ENCODE results near the gene VAV2.

The VAV2 gene

GRCh38 chr9:134028076-134028475 lies 36.0 kb upstream of the VAV2 start:
- no peak for DNase-seq (ENCODE audit: low read depth in 3 of 3)

- DNase-seq (ENCODE audit: low read depth in 3 of 3) = no peak
Observed at GRCh38 chr9:134027561-134027960, 35.4 kb upstream of the VAV2 start.

DNA sequence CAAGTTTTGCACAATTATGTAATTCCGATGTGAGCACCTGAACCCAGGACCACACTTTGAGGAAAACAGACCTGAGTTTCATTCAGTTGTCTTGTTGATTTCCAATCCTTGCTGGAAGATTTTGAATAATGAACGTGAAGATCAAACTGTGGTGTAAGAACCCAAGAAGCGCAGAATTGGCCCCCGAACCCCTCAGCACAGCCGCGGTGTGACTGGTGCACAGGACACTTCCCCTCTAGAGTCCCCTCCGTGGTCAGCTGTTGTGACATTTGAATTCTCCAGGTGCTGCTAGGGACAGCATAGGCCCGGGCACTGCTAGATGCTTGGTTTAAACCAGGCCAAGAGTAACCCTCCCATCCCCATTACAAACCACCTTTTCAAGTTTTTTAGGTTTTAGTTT lies 34.9 kb upstream of the VAV2 start:
- no peak for DNase-seq (ENCODE audit: low read depth in 3 of 3)

- no peak for DNase-seq (ENCODE audit: low read depth in 3 of 3)
Observed at GRCh38 chr9:134026581-134026980, 34.5 kb upstream of the VAV2 start.

DNA sequence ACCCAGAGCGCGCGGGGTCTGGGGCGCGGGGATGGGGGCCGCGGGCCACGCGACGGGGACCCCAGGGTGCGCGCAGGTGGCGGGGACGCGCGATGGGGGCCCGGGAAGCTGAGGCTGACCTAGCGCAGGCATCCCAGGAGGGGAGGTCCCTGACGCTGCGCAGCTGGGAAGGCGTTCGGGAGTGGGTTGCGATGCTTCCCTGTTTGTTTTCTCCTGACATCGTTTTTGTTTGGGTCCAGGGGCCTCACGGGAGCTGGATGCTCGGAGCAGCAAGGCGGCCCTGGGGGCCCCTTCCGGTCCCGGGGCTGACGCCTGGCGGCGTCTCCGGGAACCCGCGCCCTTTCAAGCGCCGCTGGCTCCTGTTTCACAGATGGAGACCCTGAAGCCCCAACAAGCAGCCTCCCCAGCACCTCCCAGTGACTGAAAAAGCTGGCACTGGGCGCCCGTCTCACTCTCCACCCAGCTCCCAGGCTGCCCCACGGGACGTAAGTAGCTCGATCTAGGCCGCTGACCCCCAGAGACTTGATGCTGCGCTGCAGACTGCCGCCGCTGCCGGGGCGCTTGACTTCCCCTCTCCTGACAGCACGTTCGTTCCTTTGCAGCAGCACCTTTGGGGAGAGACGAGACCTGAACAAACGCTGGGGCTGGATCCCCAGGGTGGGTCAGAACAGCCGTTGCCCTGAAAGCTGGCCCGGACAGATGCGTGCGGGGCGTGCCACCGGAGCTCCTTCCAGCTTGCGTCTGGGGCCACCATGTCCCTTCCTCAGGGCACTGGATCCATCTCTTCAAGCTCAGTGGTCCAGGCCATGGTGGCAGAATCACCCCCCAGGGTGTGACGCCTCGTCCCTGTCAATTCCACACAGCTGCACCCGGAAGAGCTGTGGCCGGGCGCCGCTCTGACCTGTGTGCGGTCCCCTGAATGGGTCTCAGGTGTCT lies 33.8 kb upstream of the VAV2 start:
- DNase-seq (ENCODE audit: low read depth in 3 of 3) = peak; percentile 14 to 54 (median 15)

- peak; percentile 79 to 89 (median 80) for DNase-seq (ENCODE audit: low read depth in 3 of 3)
Observed at GRCh38 chr9:134024828-134025605, 32.9 kb upstream of the VAV2 start, which contains the start of gene BRD3OS. Gene BRD3OS, plus strand, starts transcription at chr9:134025481. Its CDS starts 1,267 bp downstream, at chr9:134026748.

DNA sequence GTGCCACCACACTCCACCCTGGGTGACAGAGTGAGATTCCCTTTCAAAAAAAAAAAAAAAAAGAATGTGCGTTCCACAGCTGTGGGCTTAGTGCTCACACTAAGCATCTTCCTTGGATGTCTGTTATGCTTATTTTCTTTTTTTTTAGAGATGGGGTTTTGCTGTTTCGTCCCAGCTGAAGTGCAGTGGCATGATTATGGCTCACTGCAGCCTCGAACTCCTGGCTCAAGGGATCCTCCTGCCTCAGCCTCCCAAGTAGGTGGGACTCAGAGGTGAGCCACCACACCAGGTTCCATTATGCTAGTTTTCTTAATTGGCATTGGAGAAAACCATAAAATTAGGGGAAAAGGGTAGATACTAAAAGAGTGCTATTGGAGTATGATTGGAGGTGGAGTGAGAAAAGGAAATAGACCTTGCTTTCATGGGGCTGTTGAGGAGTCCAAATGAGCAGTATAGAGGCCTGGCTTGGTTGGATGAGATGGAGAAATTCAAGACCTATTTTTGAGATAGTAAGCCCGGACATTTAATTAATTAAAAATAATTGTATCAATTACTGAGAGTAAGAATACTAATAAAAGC lies 32.2 kb upstream of the VAV2 start:
- DNase-seq (ENCODE audit: low read depth in 3 of 3) = no peak

GRCh38 chr9:134014946-134015345 lies 22.8 kb upstream of the VAV2 start:
- DNase-seq (ENCODE audit: low read depth in 3 of 3) = no peak

GRCh38 chr9:134011401-134011800 lies 19.3 kb upstream of the VAV2 start:
- no peak for DNase-seq (ENCODE audit: low read depth in 3 of 3)

DNA sequence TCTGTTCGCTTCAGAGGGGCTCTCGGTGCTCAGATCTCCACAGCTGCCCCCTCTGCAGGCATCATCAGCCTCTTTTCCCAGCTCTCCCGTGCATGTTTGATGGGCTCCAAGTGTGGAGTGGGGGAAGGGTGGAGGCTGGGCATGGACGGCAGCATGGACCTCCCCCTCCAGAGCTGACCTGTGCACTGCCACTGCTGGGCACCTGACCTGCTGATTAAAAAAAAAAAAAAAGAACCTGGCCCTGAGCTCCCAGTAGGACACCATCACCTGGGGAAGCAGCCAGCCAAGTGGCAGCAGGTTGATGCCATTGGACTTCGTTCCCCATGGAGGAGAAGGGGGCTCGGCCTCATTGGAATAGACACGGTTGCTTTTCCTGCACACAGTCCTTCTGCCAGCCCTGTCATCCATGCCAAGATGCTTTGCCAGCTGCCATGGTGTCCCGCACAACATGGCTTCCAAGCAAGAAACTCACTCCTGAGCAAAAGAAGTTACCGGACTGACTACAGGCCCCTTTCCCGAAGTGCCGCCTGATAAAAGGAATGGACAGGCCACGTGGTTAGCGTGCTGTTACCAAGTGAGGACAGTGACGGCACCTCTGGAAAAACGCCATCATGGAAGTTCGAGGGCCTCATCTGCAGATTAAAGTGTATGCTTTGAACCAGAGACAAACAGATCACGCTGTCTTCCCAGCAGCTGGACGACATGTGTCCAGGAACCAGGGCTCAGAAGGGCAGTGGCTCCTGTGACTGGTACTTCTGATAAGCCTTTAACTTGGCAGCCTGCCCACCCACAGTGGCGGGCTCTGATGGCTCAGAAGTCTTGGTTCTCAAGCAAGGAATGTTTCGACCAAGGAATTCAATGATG lies 18.4 kb upstream of the VAV2 start:
- no peak for DNase-seq (ENCODE audit: low read depth in 3 of 3)

GRCh38 chr9:134007571-134007970 lies 15.4 kb upstream of the VAV2 start:
- DNase-seq (ENCODE audit: low read depth in 3 of 3) = no peak

DNA sequence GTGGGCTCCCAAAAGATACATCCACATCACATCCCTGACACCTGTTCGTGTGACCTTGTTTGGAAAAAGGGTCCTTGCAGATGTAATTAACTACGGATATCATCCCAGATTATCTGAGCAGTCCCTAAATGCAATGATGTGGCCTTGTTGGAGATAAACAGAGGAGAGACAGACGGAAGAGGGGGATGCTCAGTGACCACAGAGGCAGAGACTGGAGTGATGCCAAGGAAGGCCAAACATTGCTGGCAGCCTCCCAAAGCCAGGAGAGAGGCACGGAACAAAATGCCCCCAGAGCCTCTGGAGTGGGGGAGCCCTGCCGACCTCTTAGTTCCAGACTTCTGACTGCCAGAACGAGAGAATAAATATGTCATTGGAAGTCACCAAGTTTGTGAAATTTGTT lies 15.0 kb upstream of the VAV2 start:
- DNase-seq (ENCODE audit: low read depth in 3 of 3) = no peak

- DNase-seq (ENCODE audit: low read depth in 3 of 3) = no peak
Observed at GRCh38 chr9:134005381-134005780, 13.3 kb upstream of the VAV2 start.

DNA sequence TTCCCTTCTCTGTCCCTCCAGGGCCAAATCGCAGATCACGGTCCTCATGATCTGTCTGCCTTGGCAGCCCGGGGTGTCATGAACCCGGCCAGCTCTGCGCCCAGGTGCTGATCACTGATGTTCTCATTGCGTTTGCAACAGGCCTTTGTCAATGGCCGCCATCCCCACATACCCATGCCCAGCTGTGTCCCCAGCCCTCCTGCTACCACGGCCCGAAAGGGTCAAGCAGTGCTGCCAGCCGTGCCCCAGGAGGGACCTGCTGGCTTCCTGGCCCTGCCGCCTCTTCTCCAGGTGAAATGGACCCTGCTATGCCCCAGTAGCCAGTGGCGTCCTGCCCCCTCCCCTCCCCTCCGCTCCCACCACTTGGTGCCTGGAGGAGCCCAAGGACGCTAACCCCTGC lies 12.8 kb upstream of the VAV2 start:
- DNase-seq (ENCODE audit: low read depth in 3 of 3) = no peak

GRCh38 chr9:134004131-134004873 lies 12.2 kb upstream of the VAV2 start:
- DNase-seq (ENCODE audit: low read depth in 3 of 3) = no peak

- DNase-seq (ENCODE audit: low read depth in 3 of 3) = no peak
Observed at GRCh38 chr9:134003237-134003636, 11.1 kb upstream of the VAV2 start.

DNA sequence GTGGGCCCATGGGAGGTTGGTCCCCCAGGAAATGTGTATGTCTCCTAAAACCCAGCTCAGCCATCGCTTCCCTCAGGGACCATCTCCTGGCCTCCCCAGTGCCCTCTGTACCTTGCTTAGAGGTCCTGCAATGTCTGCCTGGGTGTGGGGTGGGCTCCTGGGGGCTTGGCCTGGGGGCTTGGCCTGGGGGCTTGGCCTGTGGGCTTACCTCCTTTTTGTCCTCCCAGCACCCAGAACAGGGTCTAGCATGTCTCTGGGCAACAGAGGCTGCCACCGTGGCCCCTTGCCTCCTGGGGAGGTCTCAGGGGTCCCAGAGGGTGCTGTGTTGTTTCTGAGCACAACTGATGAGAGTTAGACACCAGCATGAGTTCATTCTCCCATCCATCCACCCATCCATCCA lies 10.7 kb upstream of the VAV2 start:
- no peak for DNase-seq (ENCODE audit: low read depth in 3 of 3)

GRCh38 chr9:133999851-134000265 lies 7.7 kb upstream of the VAV2 start:
- DNase-seq (ENCODE audit: low read depth in 3 of 3) = no peak

- DNase-seq (ENCODE audit: low read depth in 3 of 3) = no peak
Observed at GRCh38 chr9:133998915-133999595, 6.9 kb upstream of the VAV2 start.

DNA sequence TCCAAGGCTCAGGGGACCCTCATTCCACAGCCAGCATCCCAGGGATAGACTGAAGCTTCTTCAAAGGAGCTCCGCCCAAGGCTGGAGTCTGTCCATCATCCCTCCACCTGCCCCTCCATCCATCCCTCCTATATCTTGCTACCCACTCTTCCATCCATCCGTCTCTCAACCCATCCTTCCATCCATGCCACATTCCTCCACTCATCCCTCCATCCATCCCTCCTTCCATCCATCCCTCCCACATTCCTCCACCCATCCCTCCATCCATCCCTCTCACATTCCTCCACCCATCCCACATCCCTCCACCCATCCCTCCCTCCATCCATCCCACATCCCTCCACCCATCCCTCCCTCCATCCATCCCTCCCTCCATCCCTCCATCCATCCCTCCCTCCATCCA lies 5.5 kb upstream of the VAV2 start:
- DNase-seq (ENCODE audit: low read depth in 3 of 3) = no peak
